Smooth muscle cell (in vitro differentiated cells): ENCODE data around the gene BORCS5. TPM values are rescaled to one million over a fixed set of nuclear protein-coding genes. Genes with fewer than 3 reads are reported as not detected.
"Not testable (repeated sequence)": the region's sequence is repeated elsewhere in the genome, so short reads cannot be mapped to it uniquely, and the experiment has no call there.

Experiments used
- DNase-seq: peaks from one replicate; lab custom pipeline; 2025; ENCODE audit not compliant: unreplicated experiment; lab: John Stamatoyannopoulos, UW
- H2AFZ ChIP-seq: fragments of 200-600 bp; sonication (generic); 2 replicates; pipeline ENCODE4 v1.6.0; 2016; ENCODE audit warnings: antibody characterized with exemption, low read depth, mild to moderate bottlenecking
- H3F3A ChIP-seq: fragments of 200-600 bp; sonication (generic); 2 replicates; pipeline ENCODE4 v1.6.0; 2017; ENCODE audit warnings: antibody characterized with exemption, low read depth
- H3K27ac ChIP-seq: fragments of 200-600 bp; sonication (generic); 2 replicates; pipeline ENCODE4 v1.5.1; 2016; ENCODE audit warnings: low read depth, mild to moderate bottlenecking
- H3K27me3 ChIP-seq: fragments of 200-600 bp; sonication (generic); 2 replicates; pipeline ENCODE4 v1.6.1; 2016; ENCODE audit warnings: low read depth, mild to moderate bottlenecking
- H3K36me3 ChIP-seq: fragments of 200-600 bp; sonication (generic); 2 replicates; pipeline ENCODE4 v1.5.1; 2016; ENCODE audit warnings: low read depth
- H3K4me1 ChIP-seq: fragments of 200-600 bp; sonication (generic); 2 replicates; pipeline ENCODE4 v1.5.1; 2016; ENCODE audit warnings: low read depth
- H3K4me2 ChIP-seq: fragments of 200-600 bp; sonication (generic); 2 replicates; pipeline ENCODE4 v1.6.0; 2016; ENCODE audit warnings: mild to moderate bottlenecking
- H3K4me3 ChIP-seq: fragments of 200-600 bp; sonication (generic); 2 replicates; pipeline ENCODE4 v1.5.1; 2016; ENCODE audit warnings: mild to moderate bottlenecking
- H3K79me2 ChIP-seq: fragments of 200-600 bp; sonication (generic); 2 replicates; pipeline ENCODE4 v1.6.0; 2016; ENCODE audit warnings: low read depth, mild to moderate bottlenecking
- H3K9ac ChIP-seq: fragments of 200-600 bp; sonication (generic); 2 replicates; pipeline ENCODE4 v1.6.0; 2016; ENCODE audit warnings: low read depth
- H3K9me3 ChIP-seq: fragments of 200-600 bp; sonication (generic); replicated peaks from 2 replicates; pipeline ENCODE4 v1.5.1; 2016; ENCODE audit warnings: low read depth
- H4K20me1 ChIP-seq: fragments of 200-600 bp; sonication (generic); 2 replicates; pipeline ENCODE4 v1.6.0; 2016; ENCODE audit warnings: low read depth
- CTCF ChIP-seq: fragments of 200-600 bp; sonication (generic); IDR thresholded peaks from 2 replicates; pipeline ENCODE4 v1.5.1; 2017; ENCODE audit warnings: borderline replicate concordance, mild to moderate bottlenecking, antibody characterized with exemption; ENCODE audit not compliant: insufficient read depth, poor library complexity, severe bottlenecking
- WGBS: methylation state at CpG from one replicate; pipeline ENCODE4 v1.1.7; 2016; ENCODE audit warnings: low lambda C conversion rate; 5-methylcytosine and 5-hydroxymethylcytosine counted together
- polyA plus RNA-seq: library from polyadenylated mRNA; unstranded; fragments of >200 nt; fragmentation: Nextera tagmentation; extraction: Ambion mirVana; gene quantifications from 2 replicates; pipeline ENCODE4 v1.2.1, GENCODE V29; 2016
- total RNA-seq: library from RNA; depleted of rRNA; stranded (reverse); fragments of >200 nt; gene quantifications from 2 replicates; pipeline ENCODE4 v1.2.3, GENCODE V29; 2014

Gene BORCS5
- total and polyA plus RNA-seq, 2 experiments from 2014 or later, result 11.2 to 11.7 TPM

DNA sequence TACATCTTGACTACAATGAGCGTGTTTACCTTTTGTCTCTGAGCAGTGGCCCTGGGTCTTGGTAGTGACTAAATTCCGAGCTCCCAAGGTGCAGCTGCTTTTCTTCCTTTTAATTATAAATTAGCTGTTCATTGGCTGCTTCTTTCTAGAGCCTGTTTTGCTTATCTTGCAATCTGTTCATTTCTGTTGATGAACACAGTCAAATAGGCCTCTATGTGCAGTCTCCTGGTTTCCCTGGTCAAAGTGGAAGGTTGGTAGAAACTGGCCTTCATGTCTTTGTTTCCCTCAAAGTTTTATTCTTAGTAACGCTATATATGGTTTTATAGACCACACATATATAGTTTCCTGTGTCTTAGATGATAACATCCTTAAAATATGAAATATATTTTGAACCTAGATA, 111.7 kb downstream of the BORCS5 start:
- Histone ChIP-seq H3K27ac (no peak overlapping the region), H3F3A (no peaks in the 10 kb centered on the region), H3K9ac (no peak overlapping the region), H4K20me1 (no peaks in the 10 kb centered on the region), H3K9me3 (no peaks in the 10 kb centered on the region), H3K27me3 (no peaks in the 10 kb centered on the region), H3K4me1 (no peaks in the 10 kb centered on the region), H3K79me2 (no peaks in the 10 kb centered on the region), H3K4me2 (no peak overlapping the region), H2AFZ (no peak overlapping the region), H3K4me3 (no peak overlapping the region), H3K36me3 (no peaks in the 10 kb centered on the region)
- 99% methylated on average over 3 of the region's 3 CpGs for WGBS
- no peak for TF ChIP-seq CTCF
- no peak for DNase-seq

DNA sequence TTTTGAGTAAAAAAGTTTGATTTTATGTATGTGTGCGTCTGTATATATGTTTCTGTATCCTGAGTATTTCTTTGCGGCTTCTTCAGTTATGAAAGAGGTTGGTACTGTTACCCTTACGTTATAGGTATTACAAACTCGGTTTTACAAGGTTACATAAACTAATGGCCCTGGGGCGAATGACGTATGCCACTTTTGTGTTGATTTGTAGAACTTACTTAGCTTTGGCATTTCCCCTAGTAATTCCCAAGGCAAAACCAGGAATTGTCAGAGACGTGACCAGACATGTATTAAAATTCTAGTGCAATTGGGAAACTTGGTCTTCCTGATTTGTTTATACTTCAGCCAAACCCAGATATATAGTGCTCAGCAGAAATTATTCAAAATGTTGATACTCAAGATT, 112.5 kb downstream of the BORCS5 start:
- H3K4me2 ChIP-seq, result no peak overlapping the region
- H3K27me3 ChIP-seq, result no peaks in the 10 kb centered on the region
- no peaks in the 10 kb centered on the region for H3K79me2 ChIP-seq
- no peaks in the 10 kb centered on the region for H3K9me3 ChIP-seq
- H3K4me1 ChIP-seq, result no peaks in the 10 kb centered on the region
- WGBS, result 81% methylated on average over 7 of the region's 7 CpGs
- H3K27ac ChIP-seq, result no peak overlapping the region
- no peak overlapping the region for H2AFZ ChIP-seq
- no peaks in the 10 kb centered on the region for H4K20me1 ChIP-seq
- H3K36me3 ChIP-seq, result no peaks in the 10 kb centered on the region
- H3F3A ChIP-seq, result no peaks in the 10 kb centered on the region
- TF ChIP-seq CTCF, result no peak
- no peak for DNase-seq
- H3K9ac ChIP-seq, result no peak overlapping the region
- H3K4me3 ChIP-seq, result no peak overlapping the region

DNA sequence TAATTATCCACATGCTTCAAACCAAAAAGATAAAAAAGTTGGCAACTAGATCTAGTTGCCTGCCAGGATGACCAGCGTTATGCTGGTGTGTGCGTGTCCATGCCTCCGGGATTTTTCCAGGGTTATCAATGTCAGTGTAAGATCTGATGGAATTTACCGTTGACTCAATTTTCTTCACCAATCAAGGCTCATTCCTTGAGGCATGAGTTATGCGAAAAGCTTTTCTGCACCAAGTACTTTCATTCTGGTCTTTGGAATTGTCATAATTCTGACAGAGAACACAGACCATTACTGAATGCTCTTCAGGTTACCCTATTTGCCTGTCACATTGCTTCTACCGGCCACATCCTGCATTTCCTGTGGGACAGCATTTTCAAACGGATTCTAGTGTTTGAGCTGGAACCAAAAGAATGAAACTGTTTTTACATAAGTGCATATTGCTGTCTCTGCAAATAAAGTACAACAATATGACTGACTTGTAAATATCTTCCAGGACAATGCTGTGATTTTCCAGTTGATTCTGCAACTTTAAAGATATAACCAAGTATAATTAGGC, 114.0 kb downstream of the BORCS5 start:
- Histone ChIP-seq H3K27me3 (no peaks in the 10 kb centered on the region), H3K79me2 (no peaks in the 10 kb centered on the region), H3F3A (no peaks in the 10 kb centered on the region), H4K20me1 (no peaks in the 10 kb centered on the region), H3K4me1 (no peaks in the 10 kb centered on the region), H2AFZ (no peak overlapping the region), H3K36me3 (no peaks in the 10 kb centered on the region), H3K4me2 (no peak overlapping the region), H3K27ac (no peak overlapping the region), H3K4me3 (no peak overlapping the region), H3K9me3 (no peaks in the 10 kb centered on the region), H3K9ac (no peak overlapping the region)
- no peak for TF ChIP-seq CTCF
- WGBS, result 83% methylated on average over 7 of the region's 7 CpGs
- DNase-seq, result no peak

- H3K9me3 ChIP-seq, H3K27me3 ChIP-seq, H3K79me2 ChIP-seq, DNase-seq, H3K9ac ChIP-seq, H3K27ac ChIP-seq, H3K4me2 ChIP-seq, H3K36me3 ChIP-seq, H4K20me1 ChIP-seq, H3K4me1 ChIP-seq, H2AFZ ChIP-seq, H3K4me3 ChIP-seq, H3F3A ChIP-seq: not testable (repeated sequence)
- 84% methylated on average over 34 of the region's 37 CpGs for WGBS
These were observed 115.4 kb downstream of the BORCS5 start for GRCh38 chr12:12471982-12472961.
